ENCODE data around the gene CKS2.

Gene CKS2

GRCh38 chr9:89330513-89330912 lies 19.5 kb downstream of the CKS2 start:
- H3F3A ChIP-seq (ENCODE audit: control insufficient read depth, insufficient read depth), result no peaks in the 10 kb centered on the region
- H3K4me2 ChIP-seq (ENCODE audit: low read length), result no peak overlapping the region
- no peak overlapping the region for H3K4me3 ChIP-seq (ENCODE audit: low read length)
- no peaks in the 10 kb centered on the region for H3K9me3 ChIP-seq (ENCODE audit: control insufficient read depth, insufficient read depth, low read length)
- H4K20me1 ChIP-seq (ENCODE audit: control insufficient read depth, insufficient read depth, low read depth, low read length), result no peaks in the 10 kb centered on the region
- no peaks in the 10 kb centered on the region for H3K27me3 ChIP-seq (ENCODE audit: control insufficient read depth, low read length)
- H3K79me2 ChIP-seq (ENCODE audit: control insufficient read depth, low read length), result peaks cover 4% of the 10 kb centered on the region
- H3K27ac ChIP-seq (ENCODE audit: low read depth, low read length), result no peak overlapping the region
- H3K9me2 ChIP-seq (replicated peaks; ENCODE audit: control insufficient read depth, low read length), result no peaks in the 10 kb centered on the region
- peaks cover 92% of the 10 kb centered on the region for H3K36me3 ChIP-seq (ENCODE audit: control insufficient read depth, low read length)
- TF ChIP-seq, protein P1, sequence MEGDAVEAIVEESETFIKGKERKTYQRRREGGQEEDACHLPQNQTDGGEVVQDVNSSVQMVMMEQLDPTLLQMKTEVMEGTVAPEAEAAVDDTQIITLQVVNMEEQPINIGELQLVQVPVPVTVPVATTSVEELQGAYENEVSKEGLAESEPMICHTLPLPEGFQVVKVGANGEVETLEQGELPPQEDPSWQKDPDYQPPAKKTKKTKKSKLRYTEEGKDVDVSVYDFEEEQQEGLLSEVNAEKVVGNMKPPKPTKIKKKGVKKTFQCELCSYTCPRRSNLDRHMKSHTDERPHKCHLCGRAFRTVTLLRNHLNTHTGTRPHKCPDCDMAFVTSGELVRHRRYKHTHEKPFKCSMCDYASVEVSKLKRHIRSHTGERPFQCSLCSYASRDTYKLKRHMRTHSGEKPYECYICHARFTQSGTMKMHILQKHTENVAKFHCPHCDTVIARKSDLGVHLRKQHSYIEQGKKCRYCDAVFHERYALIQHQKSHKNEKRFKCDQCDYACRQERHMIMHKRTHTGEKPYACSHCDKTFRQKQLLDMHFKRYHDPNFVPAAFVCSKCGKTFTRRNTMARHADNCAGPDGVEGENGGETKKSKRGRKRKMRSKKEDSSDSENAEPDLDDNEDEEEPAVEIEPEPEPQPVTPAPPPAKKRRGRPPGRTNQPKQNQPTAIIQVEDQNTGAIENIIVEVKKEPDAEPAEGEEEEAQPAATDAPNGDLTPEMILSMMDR (IDR thresholded peaks at IDR 0.05; ENCODE audit: low read depth, low read length, poor library complexity, severe bottlenecking), result no peak
- TF ChIP-seq EZH2phosphoT487 (IDR thresholded peaks at IDR 0.05; ENCODE audit: borderline replicate concordance, low read length), result no peak
- H3K4me1 ChIP-seq (ENCODE audit: control insufficient read depth, low read length), result no peaks in the 10 kb centered on the region

DNA sequence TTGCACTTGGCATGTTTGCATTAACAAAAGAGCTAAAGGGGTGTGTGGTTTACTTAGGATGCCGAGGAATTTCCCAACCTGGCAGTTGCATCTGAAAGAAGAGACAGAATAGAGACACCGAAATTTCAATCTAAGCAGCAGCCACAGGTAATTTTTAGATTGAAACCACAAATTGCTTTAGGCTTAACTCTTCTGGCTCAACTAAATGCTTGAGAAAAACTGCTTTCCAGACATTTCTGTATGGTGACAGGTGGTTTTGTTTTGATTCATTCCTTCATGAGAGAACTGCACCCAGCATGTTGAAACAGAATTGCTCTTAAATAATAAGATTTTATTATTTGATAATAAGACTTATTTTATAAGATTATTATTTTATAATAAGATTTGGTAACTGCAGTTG lies 28.8 kb downstream of the CKS2 start:
- no peaks in the 10 kb centered on the region for H3F3A ChIP-seq (ENCODE audit: control insufficient read depth, insufficient read depth)
- no peak overlapping the region for H3K27ac ChIP-seq (ENCODE audit: low read depth, low read length)
- peaks cover 94% of the 10 kb centered on the region for H3K36me3 ChIP-seq (ENCODE audit: control insufficient read depth, low read length)
- TF ChIP-seq EZH2phosphoT487 (IDR thresholded peaks at IDR 0.05; ENCODE audit: borderline replicate concordance, low read length), result no peak
- TF ChIP-seq, protein P1 (IDR thresholded peaks at IDR 0.05; ENCODE audit: low read depth, low read length, poor library complexity, severe bottlenecking), result no peak
- H4K20me1 ChIP-seq (ENCODE audit: control insufficient read depth, insufficient read depth, low read depth, low read length), result no peaks in the 10 kb centered on the region
- H3K4me3 ChIP-seq (ENCODE audit: low read length), result no peak overlapping the region
- no peaks in the 10 kb centered on the region for H3K9me3 ChIP-seq (ENCODE audit: control insufficient read depth, insufficient read depth, low read length)
- H3K4me2 ChIP-seq (ENCODE audit: low read length), result no peak overlapping the region
- no peaks in the 10 kb centered on the region for H3K9me2 ChIP-seq (replicated peaks; ENCODE audit: control insufficient read depth, low read length)
- H3K4me1 ChIP-seq (ENCODE audit: control insufficient read depth, low read length), result no peaks in the 10 kb centered on the region
- peaks cover 3% of the 10 kb centered on the region; the same call in 1 of the 2 replicates for H3K79me2 ChIP-seq (ENCODE audit: control insufficient read depth, low read length)
- no peaks in the 10 kb centered on the region for H3K27me3 ChIP-seq (ENCODE audit: control insufficient read depth, low read length)

- H3K79me2 ChIP-seq (ENCODE audit: control insufficient read depth, low read length), result peaks cover 7% of the 10 kb centered on the region; the same call in 1 of the 2 replicates
- H3K9me2 ChIP-seq (replicated peaks; ENCODE audit: control insufficient read depth, low read length), result no peaks in the 10 kb centered on the region
- no peaks in the 10 kb centered on the region for H3K4me1 ChIP-seq (ENCODE audit: control insufficient read depth, low read length)
- no peaks in the 10 kb centered on the region for H3K9me3 ChIP-seq (ENCODE audit: control insufficient read depth, insufficient read depth, low read length)
- no peak overlapping the region for H3K4me3 ChIP-seq (ENCODE audit: low read length)
- peaks cover 96% of the 10 kb centered on the region for H3K36me3 ChIP-seq (ENCODE audit: control insufficient read depth, low read length)
- no peaks in the 10 kb centered on the region for H4K20me1 ChIP-seq (ENCODE audit: control insufficient read depth, insufficient read depth, low read depth, low read length)
- H3K27ac ChIP-seq (ENCODE audit: low read depth, low read length), result no peak overlapping the region
- H3F3A ChIP-seq (ENCODE audit: control insufficient read depth, insufficient read depth), result no peaks in the 10 kb centered on the region
- H3K4me2 ChIP-seq (ENCODE audit: low read length), result no peak overlapping the region
- TF ChIP-seq, protein P1 (IDR thresholded peaks at IDR 0.05; ENCODE audit: low read depth, low read length, poor library complexity, severe bottlenecking), result no peak
- no peak for TF ChIP-seq EZH2phosphoT487 (IDR thresholded peaks at IDR 0.05; ENCODE audit: borderline replicate concordance, low read length)
- H3K27me3 ChIP-seq (ENCODE audit: control insufficient read depth, low read length), result no peaks in the 10 kb centered on the region
These were observed 29.3 kb downstream of the CKS2 start for GRCh38 chr9:89340332-89340731.
